Stimulated activated CD8-positive, alpha-beta memory T cell treated with anti-CD3 and anti-CD28 coated beads, Interleukin-4, amount 100 ng/mL, for 1 hour (primary cell): ENCODE measurements around the gene CYB5R3.
"Not testable (repeated sequence)": the region's sequence is repeated elsewhere in the genome, so short reads cannot be mapped to it uniquely, and the experiment has no call there.

Experiments
- DNase-seq, 2 donors: peaks; one replicate each; pipeline ENCODE4 v3.0.0-alpha.2; 2020; ENCODE audit warnings: low read depth in 2 of 2, low spot score in 1 of 2

The CYB5R3 gene

DNA sequence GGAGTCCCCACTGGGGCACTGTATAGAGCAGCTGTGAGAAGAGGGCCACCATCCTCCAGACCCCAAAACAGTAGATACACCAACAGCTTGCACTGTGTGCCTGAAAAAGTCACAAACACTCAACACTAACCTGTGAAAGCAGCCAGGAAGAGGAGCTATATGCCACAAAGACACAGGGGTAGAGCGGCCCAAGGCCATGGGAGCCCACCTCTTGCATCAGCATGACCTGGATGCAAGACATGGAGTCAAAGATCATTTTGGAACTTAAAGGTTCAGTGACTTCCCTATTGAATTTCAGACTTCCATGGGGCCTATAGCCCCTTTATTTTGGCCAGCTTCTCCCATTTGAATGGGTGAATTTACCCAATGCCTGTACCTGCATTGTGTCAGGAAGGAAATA lies 29.7 kb upstream of the CYB5R3 start:
- no peak for DNase-seq

DNA sequence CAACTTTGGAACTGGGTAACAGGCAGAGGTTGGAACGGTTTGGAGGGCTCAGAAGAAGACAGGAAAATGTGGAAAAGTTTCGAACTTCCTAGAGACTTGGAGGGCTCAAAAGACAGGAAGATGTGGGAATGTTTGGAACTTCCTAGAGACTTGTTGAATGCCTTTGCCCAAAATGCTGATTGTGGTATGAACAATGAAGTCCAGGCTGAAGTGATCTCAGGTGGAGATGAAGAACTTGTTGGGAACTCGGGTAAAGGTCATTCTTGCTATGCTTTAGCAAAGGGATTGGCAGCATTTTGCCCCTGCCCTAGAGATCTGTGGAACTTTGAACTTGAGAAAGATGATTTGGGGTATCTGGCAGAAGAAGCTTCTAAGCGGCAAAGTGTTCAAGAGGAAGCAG lies 28.7 kb upstream of the CYB5R3 start:
- not testable (repeated sequence) for DNase-seq

DNA sequence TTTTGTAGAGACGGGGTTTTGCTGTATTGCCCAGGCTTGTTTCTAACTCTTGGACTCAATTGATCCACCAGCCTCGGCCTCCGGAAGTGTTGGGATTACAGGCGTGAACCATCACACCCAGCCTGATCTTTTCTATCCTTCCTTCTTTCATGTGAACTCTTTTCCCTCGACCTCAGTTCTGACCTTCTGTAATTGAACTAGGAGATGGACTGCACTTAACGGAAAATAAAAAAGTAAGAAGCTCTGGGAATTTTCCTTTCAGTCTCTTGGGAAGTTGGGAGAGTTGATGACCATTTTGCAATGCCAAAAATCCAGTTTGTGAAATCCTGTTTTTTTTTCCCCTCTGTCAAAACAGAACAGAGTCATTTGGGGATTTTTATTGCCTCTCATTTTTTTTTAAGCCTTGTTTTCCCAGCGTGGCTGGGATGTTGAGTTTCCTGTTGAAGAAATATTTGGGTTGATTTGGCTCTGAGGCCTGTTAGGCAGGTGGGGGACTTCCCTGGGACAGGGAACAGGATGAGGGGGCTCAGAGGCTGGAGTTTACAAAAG lies 26.9 kb upstream of the CYB5R3 start:
- DNase-seq, result no peak

- DNase-seq, result no peak
These were observed 24.8 kb upstream of the CYB5R3 start for GRCh38 chr22:42673898-42674401.

GRCh38 chr22:42673071-42673470 lies 23.9 kb upstream of the CYB5R3 start:
- not testable (repeated sequence) for DNase-seq

- DNase-seq, result no peak
These were observed 21.9 kb upstream of the CYB5R3 start for GRCh38 chr22:42670921-42671709.

- no peak for DNase-seq
These were observed 20.9 kb upstream of the CYB5R3 start for GRCh38 chr22:42670046-42670445.

DNA sequence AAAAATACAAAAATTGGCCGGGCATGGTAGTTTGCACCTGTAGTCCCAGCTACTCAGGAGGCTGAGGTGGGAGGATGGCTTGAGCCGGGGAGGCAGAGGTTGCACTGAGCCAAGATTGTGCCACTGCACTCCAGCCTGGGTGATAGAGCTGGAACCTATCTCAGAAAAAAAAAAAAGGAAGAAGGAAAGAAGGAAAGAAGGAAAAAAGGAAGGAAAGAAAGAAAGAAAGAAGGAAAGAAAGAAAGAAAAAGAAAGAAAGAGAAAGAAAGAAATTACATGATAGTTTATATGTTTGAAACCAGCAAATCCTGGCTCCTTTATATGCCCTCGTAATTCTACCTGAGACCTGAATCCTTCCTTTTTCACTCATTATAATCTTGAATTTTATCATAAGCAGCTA lies 17.2 kb upstream of the CYB5R3 start:
- DNase-seq, result not testable (repeated sequence)

DNA sequence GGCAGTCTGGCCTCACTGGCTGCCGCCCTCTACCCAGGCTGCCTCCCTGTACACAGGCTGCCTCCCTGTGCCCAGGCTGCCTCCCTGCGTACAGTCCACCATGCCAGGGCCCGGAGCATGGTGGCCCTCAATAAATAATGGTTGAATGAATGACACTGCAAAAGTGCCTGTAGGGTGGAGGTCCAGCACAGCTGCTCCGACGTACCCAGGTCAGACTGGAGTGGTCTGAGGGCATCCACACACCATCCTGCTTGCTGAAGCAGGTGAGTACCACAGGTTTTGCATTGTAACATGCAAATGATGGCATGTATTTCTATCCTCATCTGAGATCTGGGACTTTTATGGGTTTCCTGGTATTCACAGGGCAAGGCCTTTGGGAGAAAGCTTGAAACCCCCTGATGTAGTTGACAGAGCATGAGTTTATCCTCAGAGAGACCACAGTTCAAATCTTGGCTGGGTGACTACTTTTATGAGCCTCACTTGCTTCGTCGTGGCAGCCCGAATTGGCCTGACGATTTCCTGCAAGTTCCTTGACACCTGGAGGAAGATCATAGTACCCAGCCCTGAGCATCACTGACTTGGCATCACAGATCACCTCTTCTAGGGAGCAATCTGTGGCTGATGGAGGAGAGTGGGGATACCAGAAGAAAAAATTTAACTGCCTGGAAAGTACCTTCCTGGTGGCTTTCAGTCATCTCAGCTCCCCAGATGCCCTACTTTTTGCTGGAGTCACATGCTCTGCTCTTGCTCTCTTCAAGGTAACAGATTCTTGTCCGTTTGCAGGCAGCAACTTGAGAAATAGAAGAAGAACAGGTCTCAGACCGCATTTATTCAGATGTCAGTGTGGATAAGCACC lies 16.0 kb upstream of the CYB5R3 start:
- DNase-seq, result no peak

GRCh38 chr22:42661985-42662831 lies 13.0 kb upstream of the CYB5R3 start:
- peak; percentile 62 to 65 for DNase-seq

DNA sequence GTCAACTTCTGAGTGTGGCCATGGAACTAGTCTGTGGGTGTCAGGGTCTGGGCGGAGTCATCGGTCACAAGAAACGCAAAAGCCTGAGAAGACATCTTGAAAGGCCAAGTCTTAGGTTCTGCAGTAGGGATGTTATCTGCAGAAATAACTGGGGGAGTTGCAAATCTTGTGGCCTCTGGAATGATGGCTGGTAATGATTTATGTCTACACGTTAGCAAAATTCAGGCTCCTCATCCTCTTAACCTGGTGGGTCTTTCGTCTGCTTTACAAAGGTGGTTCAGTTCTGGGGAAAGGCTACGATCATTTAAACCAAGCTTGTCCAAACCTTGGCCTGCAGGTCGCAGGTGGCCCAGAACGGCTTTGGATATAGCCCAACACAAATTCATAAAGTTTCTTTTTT lies 7.4 kb upstream of the CYB5R3 start:
- no peak for DNase-seq

DNA sequence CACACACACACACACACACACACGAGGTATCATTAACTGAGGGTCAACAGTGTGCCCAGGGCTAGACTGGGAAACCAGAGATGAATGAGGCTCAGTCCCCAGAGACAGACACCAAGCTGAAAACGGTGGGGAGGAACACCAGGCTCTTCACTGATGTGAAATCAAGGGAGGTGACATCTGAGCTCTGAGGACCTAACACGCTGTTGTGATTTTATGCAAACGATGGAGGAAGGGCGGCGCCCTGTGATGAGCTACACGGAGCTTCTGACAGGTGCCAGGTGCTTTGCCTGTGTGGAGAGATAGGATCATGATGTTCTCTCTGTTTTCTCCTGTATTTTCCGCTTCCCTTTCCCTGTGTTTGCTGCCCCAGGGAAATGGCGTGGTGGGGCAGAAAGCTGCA lies 6.5 kb upstream of the CYB5R3 start:
- no peak for DNase-seq

DNA sequence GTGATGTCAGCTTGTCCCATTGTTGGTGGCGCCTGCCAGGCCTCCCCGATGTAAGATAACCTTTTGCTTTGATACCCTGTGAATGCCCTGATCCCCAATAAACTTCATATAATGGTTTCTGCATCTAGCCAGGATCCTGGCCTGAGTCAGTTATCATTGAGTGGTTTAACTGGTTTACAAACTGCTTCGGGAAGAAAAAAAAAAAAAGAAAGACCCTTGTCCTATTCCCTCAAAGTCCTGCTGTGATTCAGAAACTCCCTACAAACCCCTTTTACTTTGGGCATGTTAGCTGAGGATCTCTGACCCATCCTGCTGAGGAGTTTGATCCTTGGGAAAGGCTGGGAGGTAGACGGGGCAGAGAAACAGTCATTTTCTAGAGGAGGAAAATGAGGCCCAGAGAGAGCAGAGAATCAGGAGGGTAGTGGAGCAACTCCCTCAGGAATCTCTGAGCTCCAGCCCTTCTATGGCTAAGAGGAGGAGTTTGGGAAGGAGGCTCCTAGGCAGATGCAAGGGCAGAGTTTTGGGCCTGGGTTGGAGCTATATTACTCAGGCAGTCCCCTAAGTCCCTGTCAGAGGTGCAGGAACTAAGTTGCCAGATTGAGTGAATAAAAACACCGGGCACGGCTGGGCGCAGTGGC lies 5.4 kb upstream of the CYB5R3 start:
- DNase-seq, result no peak

DNA sequence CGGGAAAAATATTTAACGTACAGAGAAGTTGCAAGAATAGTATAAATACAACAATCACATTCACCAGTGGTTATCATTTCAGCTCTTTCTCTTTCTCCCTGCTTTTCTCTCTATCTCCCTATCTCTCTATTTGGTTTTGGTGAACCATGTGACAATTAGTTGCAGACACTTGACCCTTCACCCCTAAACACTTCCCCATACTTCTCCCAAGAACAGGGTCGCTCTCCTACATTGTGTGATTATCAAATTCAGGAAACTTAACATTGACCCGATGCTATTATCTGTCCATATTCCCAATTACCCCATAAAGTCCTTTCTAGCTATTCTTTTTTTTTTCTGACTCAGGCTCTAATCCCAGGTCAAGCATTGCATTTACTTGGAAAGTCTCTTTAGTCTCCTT lies 4.8 kb upstream of the CYB5R3 start:
- DNase-seq, result no peak

GRCh38 chr22:42651134-42651533 lies 1.9 kb upstream of the CYB5R3 start:
- DNase-seq, result no peak

GRCh38 chr22:42648368-42649245 lies 585 bp downstream of the CYB5R3 start:
- DNase-seq, result no peak

- DNase-seq, result no peak
These were observed 1.2 kb downstream of the CYB5R3 start for GRCh38 chr22:42648017-42648367.

DNA sequence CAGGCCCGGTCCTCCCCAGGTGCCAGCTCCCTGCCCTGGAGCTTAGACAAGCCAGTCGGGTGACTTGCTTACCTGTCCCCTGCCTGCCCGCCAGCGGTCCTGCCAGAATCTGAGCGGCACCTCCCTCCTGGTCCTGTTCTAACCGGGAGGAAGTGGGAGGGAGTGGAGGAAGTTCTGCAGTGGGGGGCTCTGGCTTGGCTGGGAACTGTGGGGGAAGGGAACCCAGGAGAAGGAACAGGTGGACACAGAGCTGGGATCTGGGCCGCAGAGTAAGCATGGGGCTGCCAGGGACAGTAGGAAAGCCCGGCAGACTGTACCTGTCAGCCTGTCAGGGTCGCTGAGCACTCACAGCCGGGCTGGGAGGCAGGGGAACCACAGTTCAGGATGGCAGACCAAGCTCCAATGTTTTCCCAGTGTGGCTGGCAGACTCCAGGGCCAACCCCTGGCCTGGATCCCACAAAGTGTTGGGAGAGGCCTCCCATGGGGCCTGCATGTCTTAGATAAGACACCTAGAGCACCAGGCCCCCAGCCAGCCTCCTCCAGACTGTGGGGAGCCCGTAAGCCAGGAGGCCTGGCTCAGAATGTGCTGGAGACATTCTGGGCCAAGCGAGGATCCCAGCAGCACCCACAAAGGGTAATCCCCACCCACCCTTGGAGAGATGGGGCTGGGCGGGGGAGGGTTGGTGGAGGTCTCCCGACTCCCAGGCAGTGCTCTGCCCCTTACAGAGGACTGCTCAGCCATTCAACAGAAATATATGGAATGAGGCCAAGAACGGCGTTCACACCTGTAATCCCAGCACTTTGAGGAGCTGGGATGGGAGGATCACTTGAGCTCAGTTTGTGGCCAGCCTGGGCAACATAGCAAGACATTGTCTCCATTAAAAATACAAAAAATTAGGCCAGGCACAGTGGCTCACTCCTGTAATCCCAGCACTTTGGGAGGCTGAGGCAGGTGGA lies 2.3 kb downstream of the CYB5R3 start:
- DNase-seq, result no peak
